WTC11 (cell line): ENCODE measurements around the gene RGS2. TPM values are rescaled to one million over a fixed set of nuclear protein-coding genes. Genes with fewer than 3 reads are reported as not detected.

Experiments
- ATAC-seq: fragments of 200-7000 bp; cut with Tn5 transposase; 2 replicates; pipeline ENCODE4 v1.10.0; 2021; ENCODE audit warnings: mild to moderate bottlenecking, moderate library complexity
- CTCF ChIA-PET: fragments of 300-600 bp; sonication (Branson Sonifier 250); formaldehyde crosslinking; loops from one replicate; lab custom pipeline; 2021; ENCODE audit warnings: antibody characterized with exemption; lab: Charles Lee
- POLR2A ChIA-PET: fragments of 350-600 bp; sonication (Branson Sonifier 250); formaldehyde crosslinking; loops from one replicate; lab custom pipeline; 2021; ENCODE audit warnings: antibody characterized with exemption; lab: Charles Lee
- DNase-seq: peaks from one replicate; pipeline ENCODE4 v3.0.0; 2021; ENCODE audit warnings: low spot score
- H3K27ac Mint-ChIP-seq: 2 replicates; pipeline ENCODE4 v1.8.0; 2021; ENCODE audit warnings: mixed read lengths
- H3K27me3 Mint-ChIP-seq: 2 replicates; pipeline ENCODE4 v1.8.0; 2021; ENCODE audit warnings: low read depth, mild to moderate bottlenecking, moderate library complexity, mixed read lengths
- H3K36me3 Mint-ChIP-seq: 2 replicates; pipeline ENCODE4 v1.8.0; 2021; ENCODE audit warnings: mixed read lengths
- H3K4me1 Mint-ChIP-seq: 2 replicates; pipeline ENCODE4 v1.8.0; 2022; ENCODE audit warnings: mixed read lengths
- H3K4me3 Mint-ChIP-seq: 2 replicates; pipeline ENCODE4 v1.8.0; 2021; ENCODE audit warnings: mild to moderate bottlenecking, moderate library complexity, mixed read lengths
- H3K9me3 Mint-ChIP-seq: 2 replicates; pipeline ENCODE4 v1.8.0; 2021; ENCODE audit warnings: mixed read lengths
- ATF3 ChIP-seq: sonication (generic); formaldehyde crosslinking; conservative IDR thresholded peaks from 2 replicates; pipeline ENCODE4 v1.8.1; 2022; ENCODE audit warnings: mild to moderate bottlenecking, missing genetic modification reagents
- CREM ChIP-seq: sonication (generic); formaldehyde crosslinking; IDR thresholded peaks from 2 replicates; pipeline ENCODE4 v1.8.1; 2022; ENCODE audit warnings: mild to moderate bottlenecking, missing genetic modification reagents, moderate library complexity
- CTCF ChIP-seq: fragments of 200-600 bp; IDR thresholded peaks from 2 replicates; pipeline ENCODE4 v1.8.0; 2022; ENCODE audit warnings: antibody characterized with exemption
- FOXJ3 ChIP-seq: sonication (generic); formaldehyde crosslinking; IDR thresholded peaks from 2 replicates; pipeline ENCODE4 v1.9.0; 2021; ENCODE audit warnings: missing genetic modification reagents, mild to moderate bottlenecking, borderline replicate concordance
- FOXP4 ChIP-seq: sonication (generic); formaldehyde crosslinking; IDR thresholded peaks from 2 replicates; pipeline ENCODE4 v1.8.0; 2022; ENCODE audit warnings: mild to moderate bottlenecking, missing genetic modification reagents
- GRHL2 ChIP-seq: fragments of 250-450 bp; sonication (Bioruptor Pico); IDR thresholded peaks from 2 replicates; pipeline ENCODE4 v1.8.0; 2022; ENCODE audit warnings: mild to moderate bottlenecking, moderate library complexity; ENCODE audit not compliant: insufficient replicate concordance, severe bottlenecking
- IRF2 ChIP-seq: sonication (generic); formaldehyde crosslinking; IDR thresholded peaks from 2 replicates; pipeline ENCODE4 v1.8.0; 2022; ENCODE audit warnings: low read depth, missing genetic modification reagents, borderline replicate concordance
- JAZF1 ChIP-seq: fragments of 250-450 bp; sonication (Bioruptor Pico); IDR thresholded peaks from 2 replicates; pipeline ENCODE4 v1.9.0; 2021; ENCODE audit warnings: moderate library complexity, mild to moderate bottlenecking, inconsistent platforms
- KAT7 ChIP-seq: sonication (generic); formaldehyde crosslinking; IDR thresholded peaks from 2 replicates; pipeline ENCODE4 v1.8.1; 2023; ENCODE audit warnings: missing genetic modification reagents, mild to moderate bottlenecking, borderline replicate concordance
- MYBL2 ChIP-seq: sonication (generic); formaldehyde crosslinking; IDR thresholded peaks from 2 replicates; pipeline ENCODE4 v1.8.1; 2023; ENCODE audit warnings: mild to moderate bottlenecking, moderate library complexity, missing genetic modification reagents
- SMAD3 ChIP-seq: sonication (generic); formaldehyde crosslinking; IDR thresholded peaks from 2 replicates; pipeline ENCODE4 v1.8.0; 2022; ENCODE audit warnings: missing genetic modification reagents, mild to moderate bottlenecking, borderline replicate concordance
- TEAD1 ChIP-seq: sonication (generic); formaldehyde crosslinking; IDR thresholded peaks from 2 replicates; pipeline ENCODE4 v1.8.0; 2022; ENCODE audit warnings: mild to moderate bottlenecking, missing genetic modification reagents
- ZMAT4 ChIP-seq: fragments of 250-450 bp; sonication (Bioruptor Pico); IDR thresholded peaks from 2 replicates; pipeline ENCODE4 v1.9.0; 2021; ENCODE audit warnings: mild to moderate bottlenecking
- ZNF232 ChIP-seq: sonication (generic); formaldehyde crosslinking; IDR thresholded peaks from 2 replicates; pipeline ENCODE4 v1.8.0; 2022; ENCODE audit warnings: mild to moderate bottlenecking, missing genetic modification reagents
- ZNF425 ChIP-seq: fragments of 250-450 bp; sonication (Bioruptor Pico); conservative IDR thresholded peaks from 2 replicates; pipeline ENCODE4 v1.9.0; 2021; ENCODE audit warnings: mild to moderate bottlenecking
- ZNF671 ChIP-seq: fragments of 250-450 bp; sonication (Bioruptor Pico); IDR thresholded peaks from 2 replicates; pipeline ENCODE4 v1.8.0; 2021; ENCODE audit warnings: mild to moderate bottlenecking
- total RNA-seq: library from RNA; stranded (reverse); gene quantifications from 3 replicates; pipeline ENCODE4 v1.2.3, GENCODE V29; 2021
- TF ChIP-seq, protein P1 (sequence below): sonication (generic); formaldehyde crosslinking; IDR thresholded peaks from 2 replicates; pipeline ENCODE4 v1.8.1; 2022; ENCODE audit warnings: low read depth, mild to moderate bottlenecking, moderate library complexity, missing genetic modification reagents, borderline replicate concordance
- TF ChIP-seq, protein P2 (sequence below): sonication (generic); formaldehyde crosslinking; IDR thresholded peaks from 2 replicates; pipeline ENCODE4 v1.8.1; 2023; ENCODE audit warnings: mild to moderate bottlenecking, missing genetic modification reagents
- TF ChIP-seq, protein P3 (sequence below): sonication (generic); formaldehyde crosslinking; IDR thresholded peaks from 2 replicates; pipeline ENCODE4 v1.8.0; 2022; ENCODE audit warnings: mild to moderate bottlenecking, missing genetic modification reagents

Gene RGS2
- total RNA-seq, 1 experiment from 2014 or later, result 13.1 TPM

DNA sequence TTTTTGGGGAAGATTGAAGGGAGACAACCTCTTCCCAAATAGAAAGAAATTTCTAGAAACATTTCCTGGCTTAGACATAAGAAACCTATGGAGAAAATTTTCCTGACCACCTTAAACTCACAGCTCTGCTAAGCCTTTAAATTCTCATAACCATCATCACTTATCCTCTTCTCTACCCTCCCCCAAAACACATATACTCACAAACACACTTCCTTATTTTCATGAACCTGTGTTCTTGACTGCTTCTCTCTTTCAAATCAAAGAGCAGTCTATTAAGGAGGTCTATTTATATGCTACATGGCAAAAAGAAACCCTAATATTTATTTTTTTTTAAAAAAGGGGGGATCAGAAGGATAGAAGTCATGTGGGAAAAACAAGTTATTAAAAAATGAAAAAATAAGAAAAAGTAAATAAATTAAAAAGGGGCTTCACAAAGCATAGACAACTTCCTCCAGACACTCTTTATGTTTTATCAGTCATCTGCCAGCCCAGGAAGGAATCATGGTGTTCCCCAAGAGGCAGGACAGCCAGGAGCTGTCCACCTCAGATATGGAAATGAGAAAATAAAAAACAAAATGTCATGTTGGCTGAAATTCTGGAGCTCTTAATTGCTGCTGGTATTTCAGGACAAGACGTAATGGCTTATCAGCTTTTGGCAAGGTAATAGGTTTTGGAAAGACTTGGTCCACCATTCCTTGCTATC, 12.8 kb upstream of the RGS2 start:
- H3K4me3 Mint-ChIP-seq, result no peak overlapping the region
- CTCF ChIA-PET, result interaction anchor here (0.6 to 1.6 kb wide), 4 partner anchors 9 to 496 kb away, joined by 3 to 6 read pairs (median 4); no protein-coding TSS in a partner anchor
- no peak overlapping the region; the same call in 1 of the 2 replicates for H3K27ac Mint-ChIP-seq

More for the DNA sequence above, 12.8 kb upstream of the RGS2 start:
- no peak for TF ChIP-seq KAT7 (CRISPR knock-in tag)
- TF ChIP-seq FOXP4 (CRISPR knock-in tag), result no peak
- no peak for TF ChIP-seq CTCF
- no peak for TF ChIP-seq SMAD3 (CRISPR knock-in tag)
- TF ChIP-seq, protein P1, sequence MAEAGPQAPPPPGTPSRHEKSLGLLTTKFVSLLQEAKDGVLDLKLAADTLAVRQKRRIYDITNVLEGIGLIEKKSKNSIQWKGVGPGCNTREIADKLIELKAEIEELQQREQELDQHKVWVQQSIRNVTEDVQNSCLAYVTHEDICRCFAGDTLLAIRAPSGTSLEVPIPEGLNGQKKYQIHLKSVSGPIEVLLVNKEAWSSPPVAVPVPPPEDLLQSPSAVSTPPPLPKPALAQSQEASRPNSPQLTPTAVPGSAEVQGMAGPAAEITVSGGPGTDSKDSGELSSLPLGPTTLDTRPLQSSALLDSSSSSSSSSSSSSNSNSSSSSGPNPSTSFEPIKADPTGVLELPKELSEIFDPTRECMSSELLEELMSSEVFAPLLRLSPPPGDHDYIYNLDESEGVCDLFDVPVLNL (CRISPR knock-in tag), result no peak
- no peak for TF ChIP-seq TEAD1 (CRISPR knock-in tag)
- no peak for TF ChIP-seq ZNF671 (CRISPR knock-in tag)
- TF ChIP-seq, protein P2, sequence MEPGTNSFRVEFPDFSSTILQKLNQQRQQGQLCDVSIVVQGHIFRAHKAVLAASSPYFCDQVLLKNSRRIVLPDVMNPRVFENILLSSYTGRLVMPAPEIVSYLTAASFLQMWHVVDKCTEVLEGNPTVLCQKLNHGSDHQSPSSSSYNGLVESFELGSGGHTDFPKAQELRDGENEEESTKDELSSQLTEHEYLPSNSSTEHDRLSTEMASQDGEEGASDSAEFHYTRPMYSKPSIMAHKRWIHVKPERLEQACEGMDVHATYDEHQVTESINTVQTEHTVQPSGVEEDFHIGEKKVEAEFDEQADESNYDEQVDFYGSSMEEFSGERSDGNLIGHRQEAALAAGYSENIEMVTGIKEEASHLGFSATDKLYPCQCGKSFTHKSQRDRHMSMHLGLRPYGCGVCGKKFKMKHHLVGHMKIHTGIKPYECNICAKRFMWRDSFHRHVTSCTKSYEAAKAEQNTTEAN (CRISPR knock-in tag), result no peak
- no peak for TF ChIP-seq MYBL2 (CRISPR knock-in tag)
- TF ChIP-seq ZMAT4 (CRISPR knock-in tag), result no peak
- no peak for TF ChIP-seq ATF3 (CRISPR knock-in tag)
- TF ChIP-seq IRF2 (CRISPR knock-in tag), result no peak
- no peak for TF ChIP-seq ZNF232
- no peak for TF ChIP-seq GRHL2 (CRISPR knock-in tag)
- no peak for TF ChIP-seq CREM (CRISPR knock-in tag)
- no peak for TF ChIP-seq JAZF1 (CRISPR knock-in tag)
- TF ChIP-seq ZNF425 (CRISPR knock-in tag), result no peak
- TF ChIP-seq, protein P3, sequence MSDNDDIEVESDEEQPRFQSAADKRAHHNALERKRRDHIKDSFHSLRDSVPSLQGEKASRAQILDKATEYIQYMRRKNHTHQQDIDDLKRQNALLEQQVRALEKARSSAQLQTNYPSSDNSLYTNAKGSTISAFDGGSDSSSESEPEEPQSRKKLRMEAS (CRISPR knock-in tag), result no peak
- no peak for TF ChIP-seq FOXJ3
- H3K36me3 Mint-ChIP-seq, result no peaks in the 10 kb centered on the region
- POLR2A ChIA-PET, result no interaction called here
- DNase-seq, result no peak
- ATAC-seq, result no peak
- peaks cover 35% of the 10 kb centered on the region for H3K4me1 Mint-ChIP-seq
- H3K27me3 Mint-ChIP-seq, result no peaks in the 10 kb centered on the region
- peaks cover 4% of the 10 kb centered on the region; the same call in 1 of the 2 replicates for H3K9me3 Mint-ChIP-seq
